Peyer's patch (tissue), 4 donors: ENCODE measurements around the gene NAGA. TPM values are rescaled to one million over a fixed set of nuclear protein-coding genes. Genes with fewer than 3 reads are reported as not detected.

Source experiments
- DNase-seq, 3 donors: peaks; one replicate each; pipeline ENCODE4 v3.0.0-alpha.2; 2017 to 2019
- H3K27ac ChIP-seq, 4 donors: fragments of 200-600 bp; sonication (generic); one replicate each; pipeline ENCODE4 v1.5.1; 2016 to 2019
- H3K27me3 ChIP-seq, 2 donors: fragments of 200-600 bp; sonication (generic); one replicate each; pipeline ENCODE4 v1.5.1; 2019
- H3K36me3 ChIP-seq, 3 donors: fragments of 200-600 bp; sonication (generic); one replicate each; pipeline ENCODE4 v1.5.1; 2016 to 2019
- H3K4me1 ChIP-seq, 4 donors: fragments of 200-600 bp; sonication (generic); one replicate each; pipeline ENCODE4 v1.5.1; 2016 to 2019
- H3K4me3 ChIP-seq, 4 donors: fragments of 200-600 bp; sonication (generic); 1 replicate in 3 of 4; 2 replicates in 1 of 4; pipeline ENCODE4 v1.5.1; 2016 to 2019; ENCODE audit warnings: mild to moderate bottlenecking in 1 of 4
- H3K9me3 ChIP-seq, 4 donors: fragments of 200-600 bp; sonication (generic); one replicate each; pipeline ENCODE4 v1.5.1; 2016 to 2019; ENCODE audit warnings: mild to moderate bottlenecking in 1 of 4
- CTCF ChIP-seq, 6 experiments: fragments of 450-650 bp in 4 of 6; fragments of 200-600 bp in 2 of 6; sonication (generic) in 1 of 6; IDR thresholded peaks; one replicate each; pipeline ENCODE4 v1.5.1; 2017 to 2019; ENCODE audit warnings: antibody characterized with exemption in 6 of 6, mild to moderate bottlenecking in 3 of 6, moderate library complexity in 1 of 6
- POLR2A ChIP-seq, 2 donors: fragments of 450-650 bp; IDR thresholded peaks; one replicate each; pipeline ENCODE4 v1.5.1; 2017; ENCODE audit warnings: antibody characterized with exemption in 2 of 2, mild to moderate bottlenecking in 2 of 2, moderate library complexity in 2 of 2
- small RNA-seq, 2 donors: library from RNA; depleted of rRNA; stranded (forward); fragments of <200 nt; gene quantifications; one replicate each; pipeline ENCODE3, GENCODE V24; 2016
- total RNA-seq, 4 donors: library from RNA; depleted of rRNA; stranded (reverse); fragments of >200 nt; gene quantifications; one replicate each; pipeline ENCODE4 v1.1.0, GENCODE V29; 2016

Gene NAGA
- total RNA-seq, 4 donors from 2014 or later: 31.4 to 102 (median 86.9) TPM

GRCh38 chr22:42016111-42016510, 54.5 kb downstream of the NAGA start:
- no peak for DNase-seq
- H3K9me3 ChIP-seq: peaks cover 0 to under 1% (median under 1%) of the 10 kb centered on the region in 4 donors

GRCh38 chr22:42013385-42013784, 57.2 kb downstream of the NAGA start:
- Histone ChIP-seq H3K27ac (no peak overlapping the region), H3K4me3 (no peak overlapping the region), H3K36me3 (no peaks in the 10 kb centered on the region), H3K27me3 (no peaks in the 10 kb centered on the region), H3K9me3 (peaks cover 0 to 18% (median 3%) of the 10 kb centered on the region in 4 donors), H3K4me1 (no peaks in the 10 kb centered on the region)
- DNase-seq: no peak
- TF ChIP-seq POLR2A (IDR thresholded peaks at IDR 0.05): no peak
- TF ChIP-seq CTCF (IDR thresholded peaks at IDR 0.05): no peak

More at GRCh38 chr22:42016111-42016510, 54.5 kb downstream of the NAGA start:
- no peak overlapping the region for H3K4me3 ChIP-seq
- TF ChIP-seq POLR2A (IDR thresholded peaks at IDR 0.05) (no peak), CTCF (IDR thresholded peaks at IDR 0.05) (no peak)
- no peaks in the 10 kb centered on the region for H3K36me3 ChIP-seq
- H3K4me1 ChIP-seq: no peaks in the 10 kb centered on the region
- H3K27me3 ChIP-seq: no peaks in the 10 kb centered on the region
- H3K27ac ChIP-seq: no peak overlapping the region

GRCh38 chr22:42010778-42011177, 59.8 kb downstream of the NAGA start:
- no peaks in the 10 kb centered on the region for H3K4me1 ChIP-seq
- H3K4me3 ChIP-seq: no peak overlapping the region
- no peaks in the 10 kb centered on the region for H3K36me3 ChIP-seq
- H3K27me3 ChIP-seq: no peaks in the 10 kb centered on the region
- no peak for DNase-seq
- H3K27ac ChIP-seq: no peak overlapping the region
- peaks cover 0 to 18% (median 3%) of the 10 kb centered on the region in 4 donors for H3K9me3 ChIP-seq
- no peak for TF ChIP-seq POLR2A (IDR thresholded peaks at IDR 0.05)
- no peak for TF ChIP-seq CTCF (IDR thresholded peaks at IDR 0.05)

Small RNA genes within 50 kb of the gene (small RNA-seq; reads per million reads assigned to genes)
- gene SNORD13P1: 0 reads per million in 2 donors

Other genes starting within 250 kb of the NAGA start
- gene SREBF2, start 237.7 kb downstream of the NAGA start, total RNA-seq: 100 to 1,000 TPM in 3 of 4 donors, 10 to 100 TPM in 1; 66.0 to 221 (median 144) TPM
- gene SHISA8, start 155.7 kb downstream of the NAGA start, total RNA-seq: not detected
- 10 to 100 TPM in 1 of 4 donors, 1 to 10 TPM in 2, under 1 TPM in 1; 0.35 to 52.8 (median 3.2) TPM for gene TNFRSF13C, start 144.0 kb downstream of the NAGA start, total RNA-seq
- gene CENPM, start 123.7 kb downstream of the NAGA start, total RNA-seq: 10 to 100 TPM; 14.2 to 71.0 (median 17.8) TPM
- not detected for gene SEPTIN3, start 101.4 kb downstream of the NAGA start, total RNA-seq
- 1 to 10 TPM; 2.1 to 4.0 (median 3.4) TPM for gene WBP2NL, start 72.0 kb downstream of the NAGA start, total RNA-seq
- 10 to 100 TPM in 1 of 4 donors, 1 to 10 TPM in 3; 5.8 to 14.6 (median 7.6) TPM for gene PHETA2, start 3.4 kb upstream of the NAGA start, total RNA-seq
- gene SMDT1, start 8.9 kb upstream of the NAGA start, total RNA-seq: 10 to 100 TPM in 3 of 4 donors, 1 to 10 TPM in 1; 9.9 to 18.2 (median 17.0) TPM
- 10 to 100 TPM; 57.2 to 88.1 (median 61.0) TPM for gene NDUFA6, start 20.0 kb upstream of the NAGA start, total RNA-seq
- 100 to 1,000 TPM in 2 of 4 donors, 10 to 100 TPM in 2; 18.2 to 329 (median 117) TPM for gene CYP2D6, start 60.0 kb upstream of the NAGA start, total RNA-seq
- gene TCF20, start 199.8 kb upstream of the NAGA start, total RNA-seq: 10 to 100 TPM; 43.8 to 75.1 (median 59.5) TPM